ENCODE data around the gene NUDT1.

NUDT1 gene

DNA sequence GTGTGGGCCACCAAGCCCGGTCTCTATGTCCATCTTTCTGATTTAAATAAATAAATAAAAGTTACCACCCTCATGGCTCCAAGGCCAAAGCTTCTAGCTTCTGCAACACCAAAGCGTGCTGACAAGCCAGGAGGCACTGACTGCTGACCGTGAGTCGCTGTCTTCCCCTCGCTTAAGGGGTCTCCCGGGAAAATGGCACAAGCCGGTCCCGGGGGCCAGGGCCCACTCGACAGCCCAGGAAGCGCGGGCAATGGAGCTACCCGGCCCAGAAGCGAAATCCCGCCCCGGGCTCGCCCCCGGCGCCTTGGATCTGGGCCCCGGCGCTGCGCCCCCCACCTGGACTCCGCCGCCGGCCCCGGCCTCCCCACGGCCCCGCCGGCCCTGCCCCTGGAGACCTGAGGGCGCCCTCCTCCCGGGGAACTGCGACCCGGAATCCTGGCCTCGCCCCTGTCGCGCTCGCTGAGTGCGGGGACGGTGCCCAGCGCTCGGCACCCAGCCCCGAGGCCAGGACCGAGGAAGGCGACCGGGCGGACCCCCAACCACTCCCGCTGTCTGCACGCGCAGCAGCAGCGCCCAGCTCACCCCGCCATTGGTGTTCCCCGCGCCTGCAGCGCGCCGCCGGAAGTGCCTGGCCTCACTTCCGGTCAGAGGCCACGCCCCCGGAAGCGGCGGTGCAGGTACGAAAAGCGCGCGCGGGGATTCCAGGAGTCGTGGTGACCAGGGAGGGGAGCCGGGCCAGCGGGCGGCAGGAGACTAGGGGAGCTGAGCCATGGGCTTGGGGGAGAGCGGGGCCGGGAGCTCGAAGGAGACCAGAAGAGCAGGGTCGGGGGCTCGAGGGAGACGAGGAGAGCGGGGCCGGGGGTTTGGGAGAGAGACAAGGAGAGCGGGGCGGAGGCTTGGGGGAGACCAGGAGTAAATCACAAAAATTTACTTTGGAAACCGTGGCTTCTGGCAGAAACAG, at the start of gene NUDT1, which contains the start of gene MRM2:
TSS of gene NUDT1 (plus strand) at position 647 of the 961 bp plus-strand sequence. CDS start 2,349 bp downstream, outside the sequence.
TSS of gene MRM2 (minus strand) at position 626 of the 961 bp plus-strand sequence. CDS start at position 590, 36 bp downstream.
- DNase-seq = peak; percentile 82

DNA sequence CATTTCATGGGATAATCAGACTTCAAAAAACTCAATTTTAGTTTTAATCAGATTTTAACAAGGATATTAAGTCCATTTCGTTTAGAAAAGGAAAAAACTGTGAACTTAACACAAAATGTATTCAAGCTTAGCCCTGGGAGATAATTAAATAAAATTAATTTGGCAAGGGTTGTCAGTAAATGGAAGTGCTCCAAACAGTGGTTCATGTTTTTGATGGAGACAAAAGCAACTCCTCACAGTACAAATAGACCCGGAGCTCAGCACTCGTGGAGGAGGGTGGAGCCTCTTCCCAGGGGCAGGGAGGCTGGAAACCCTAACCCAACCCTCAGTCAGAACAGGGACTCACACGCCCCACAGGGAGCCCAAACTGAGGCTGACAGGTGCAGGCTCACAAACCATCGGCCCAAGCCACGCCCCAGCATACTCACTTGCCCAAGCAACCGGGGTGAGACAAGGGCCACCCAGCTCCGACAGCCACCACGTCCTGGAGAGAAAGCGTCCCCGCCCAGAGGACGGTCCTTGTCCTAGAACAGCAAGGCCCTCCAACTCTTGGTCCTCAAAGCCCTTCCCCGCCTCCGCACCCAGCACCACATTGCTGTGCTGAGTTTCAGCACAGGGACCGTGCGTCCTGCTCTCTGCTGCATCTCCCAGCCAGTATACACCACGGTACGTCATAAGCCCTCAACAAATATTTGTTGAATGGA, 49.0 kb upstream of the NUDT1 start:
- DNase-seq = peak; percentile 85

DNA sequence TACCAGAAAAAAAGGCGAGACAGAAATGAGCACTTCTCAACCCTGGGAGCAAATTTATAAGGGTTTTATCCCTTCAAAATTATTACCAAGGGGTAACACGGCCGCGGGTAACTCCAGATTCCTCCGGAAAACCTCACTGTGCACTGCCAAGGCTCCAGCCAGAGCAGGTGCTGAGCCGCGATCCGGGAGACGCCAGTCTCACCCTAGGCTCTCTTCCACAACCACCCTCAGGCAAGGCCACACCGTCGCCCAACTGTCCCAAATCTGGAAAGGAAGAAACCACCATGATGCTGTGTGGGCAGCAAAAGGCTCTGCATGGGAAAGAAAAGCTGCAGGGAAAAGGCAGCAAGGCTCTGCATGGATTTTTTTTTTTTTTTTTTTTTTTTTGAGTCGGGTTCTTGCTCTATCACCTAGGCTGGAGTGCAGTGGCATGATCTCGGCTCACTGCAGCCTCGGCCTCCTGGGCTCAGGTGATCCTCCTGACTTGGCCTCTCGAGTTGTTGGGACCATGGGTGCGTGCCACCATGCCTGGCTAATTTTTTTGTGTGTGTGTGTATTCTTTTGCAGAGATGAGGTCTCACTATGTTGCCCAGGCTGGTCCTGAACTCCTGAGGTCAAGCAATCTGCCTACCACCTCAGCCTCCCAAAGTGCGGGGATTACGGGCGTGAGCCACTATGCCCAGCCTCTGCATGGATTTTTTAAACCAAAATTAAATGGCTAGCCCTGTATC, 48.3 kb upstream of the NUDT1 start:
- DNase-seq = no peak

DNA sequence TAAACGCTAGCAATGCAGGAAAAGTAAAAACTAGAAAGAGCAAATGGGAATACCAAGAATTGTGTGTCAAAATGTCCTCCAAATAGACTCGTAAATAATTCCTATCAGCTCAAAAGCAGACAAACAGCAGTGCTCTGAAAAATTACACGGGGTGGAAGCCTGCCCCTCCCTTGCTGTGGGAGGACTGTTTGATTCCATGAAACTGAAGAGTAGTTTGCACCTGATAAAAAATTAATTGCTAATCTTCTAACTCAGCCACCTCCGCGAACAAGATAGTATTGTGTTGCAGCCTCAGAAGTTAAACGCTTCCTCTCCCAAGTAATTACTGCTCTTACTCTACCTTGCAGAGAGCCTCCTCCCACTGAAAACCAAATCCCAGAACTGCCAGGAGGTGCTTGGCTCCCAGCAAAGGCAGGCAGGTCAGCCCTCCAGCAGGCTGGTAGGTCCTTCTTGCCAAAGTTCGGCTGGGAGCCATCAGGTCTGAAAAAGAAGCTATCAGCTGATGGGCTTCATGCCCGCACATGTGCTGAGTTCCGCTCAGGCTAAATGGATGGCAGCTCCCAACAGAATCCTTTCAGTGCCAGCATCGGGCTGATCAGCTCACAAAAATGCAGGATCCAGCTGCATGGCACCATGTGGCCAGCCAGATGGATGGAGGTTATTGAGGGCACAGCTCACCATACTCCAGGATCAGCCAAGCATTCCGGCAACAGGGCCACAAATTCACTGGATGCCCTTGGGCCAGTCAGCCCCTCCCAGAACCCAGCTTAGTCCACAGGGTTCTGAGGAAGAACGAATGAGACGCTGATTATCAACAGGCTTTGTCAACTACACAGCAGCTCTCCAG, 46.4 kb upstream of the NUDT1 start:
- no peak for DNase-seq

DNA sequence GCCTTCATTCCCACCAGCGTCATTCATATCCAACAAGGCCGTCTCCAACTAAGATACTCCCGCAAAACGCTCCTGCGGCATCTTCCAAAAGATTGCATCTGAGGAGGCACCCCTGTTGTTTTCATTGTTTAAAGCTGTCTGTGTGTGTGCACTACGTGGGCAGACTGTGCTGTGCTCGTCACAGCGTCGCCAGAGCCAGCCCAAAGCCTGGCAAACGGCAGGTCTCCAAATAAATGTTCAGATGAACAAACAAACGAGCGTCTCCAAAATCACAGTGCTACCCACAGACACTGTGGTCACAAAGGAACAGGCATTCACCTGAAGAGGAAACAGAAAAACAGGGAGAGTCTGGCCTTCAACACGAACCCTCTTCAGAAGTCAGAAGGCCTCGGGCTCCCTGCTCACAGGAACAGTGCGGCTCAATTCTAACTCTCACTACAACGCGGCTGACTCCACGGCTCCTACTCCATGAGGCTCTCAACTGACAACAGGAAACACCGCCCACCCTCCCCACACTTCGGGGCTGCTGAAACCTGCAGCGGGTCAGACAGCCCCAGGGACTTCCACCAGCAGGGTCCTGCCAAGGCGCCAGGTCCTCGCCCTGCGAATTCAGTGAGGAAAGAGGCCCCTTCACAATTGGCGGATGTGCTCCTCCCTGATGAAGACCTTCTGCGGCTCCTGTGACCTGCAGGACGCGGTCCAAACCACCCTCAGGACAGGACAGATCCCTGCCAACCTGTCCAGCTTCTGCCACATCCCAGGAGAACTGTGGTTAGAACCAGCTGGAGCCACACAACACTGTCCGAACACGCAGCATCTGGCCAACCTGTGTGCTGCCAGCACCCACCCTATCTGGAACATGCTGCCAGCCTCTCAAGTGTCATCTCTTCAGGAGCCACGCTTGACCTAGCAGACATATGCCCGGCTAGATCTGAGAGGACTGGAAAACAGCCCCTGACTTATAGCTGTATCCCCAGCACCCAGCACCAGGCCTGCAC, 45.3 kb upstream of the NUDT1 start:
- no peak for DNase-seq

DNA sequence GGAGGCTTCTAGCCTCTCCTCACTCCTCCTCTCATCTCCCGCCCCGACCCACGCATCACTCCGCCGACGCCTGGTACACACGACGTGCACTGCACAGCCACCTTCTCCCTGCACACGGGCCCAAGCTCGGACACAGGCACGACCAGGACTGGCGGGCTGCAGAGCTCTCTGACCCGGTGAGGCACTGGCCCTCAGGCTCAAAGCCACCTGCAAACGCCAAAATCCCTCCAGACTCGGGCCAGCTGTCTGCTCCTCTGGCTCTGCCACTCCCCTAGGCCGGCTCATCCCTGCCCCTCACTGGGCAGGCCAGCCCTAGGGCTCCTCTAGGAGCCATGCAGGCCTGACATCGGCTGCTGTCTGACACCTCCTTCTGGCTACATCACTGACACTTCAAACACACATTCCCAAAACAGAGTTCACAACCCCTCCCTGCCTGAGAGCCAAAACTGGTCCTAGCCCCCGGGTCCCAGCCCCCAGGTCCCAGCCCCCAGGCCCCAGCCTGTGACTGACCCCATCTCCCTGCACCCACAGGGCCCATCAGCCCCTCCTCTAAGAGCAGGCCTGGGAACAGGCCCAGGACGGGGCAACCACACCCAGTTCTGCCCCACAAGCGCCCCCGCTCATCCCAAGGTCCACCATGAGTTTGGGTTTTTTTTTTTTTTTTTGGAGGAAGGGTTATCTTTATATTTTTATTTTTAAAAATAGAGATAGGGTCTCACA, 44.4 kb upstream of the NUDT1 start:
- DNase-seq = no peak

DNA sequence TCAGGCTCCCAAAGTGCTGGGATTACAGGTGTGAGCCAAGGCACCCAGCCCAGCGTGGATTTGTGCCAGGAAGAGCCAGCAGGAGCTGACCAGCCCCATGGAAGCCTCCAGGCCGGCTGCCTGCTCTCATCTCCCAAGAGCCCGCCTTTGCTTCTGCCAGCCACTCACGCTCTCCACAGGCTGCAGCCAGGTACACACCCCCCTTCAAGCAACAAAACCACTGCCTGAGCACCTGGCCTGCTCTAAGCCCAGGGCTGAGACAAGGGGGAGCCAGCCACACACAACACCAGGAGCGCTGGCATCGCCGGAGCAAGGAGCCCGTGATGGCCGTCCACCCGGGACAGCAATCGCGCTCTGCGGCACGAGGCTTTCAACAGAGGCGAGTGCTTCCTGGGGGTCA, 43.8 kb upstream of the NUDT1 start:
- peak; percentile 92 for DNase-seq

DNA sequence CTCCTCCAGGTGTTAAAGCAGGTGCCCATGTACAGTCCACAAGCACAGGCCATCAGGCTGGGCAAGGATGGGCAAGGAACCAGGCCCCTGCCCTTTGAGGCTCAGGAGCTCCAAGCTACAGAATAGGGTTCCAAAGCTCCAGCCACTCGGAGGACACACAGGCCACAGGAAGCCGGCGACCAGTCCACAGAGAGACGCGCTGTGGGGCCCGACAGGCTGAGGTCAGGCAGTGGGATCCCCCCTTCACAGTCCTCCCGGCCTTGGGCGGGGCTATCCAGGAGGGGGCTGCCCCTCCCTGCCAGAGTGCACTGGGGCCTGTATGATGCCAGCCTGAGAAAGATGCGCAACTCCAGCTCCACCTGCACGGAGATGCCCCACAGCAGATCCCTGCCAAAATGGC, 43.3 kb upstream of the NUDT1 start:
- DNase-seq = no peak

DNA sequence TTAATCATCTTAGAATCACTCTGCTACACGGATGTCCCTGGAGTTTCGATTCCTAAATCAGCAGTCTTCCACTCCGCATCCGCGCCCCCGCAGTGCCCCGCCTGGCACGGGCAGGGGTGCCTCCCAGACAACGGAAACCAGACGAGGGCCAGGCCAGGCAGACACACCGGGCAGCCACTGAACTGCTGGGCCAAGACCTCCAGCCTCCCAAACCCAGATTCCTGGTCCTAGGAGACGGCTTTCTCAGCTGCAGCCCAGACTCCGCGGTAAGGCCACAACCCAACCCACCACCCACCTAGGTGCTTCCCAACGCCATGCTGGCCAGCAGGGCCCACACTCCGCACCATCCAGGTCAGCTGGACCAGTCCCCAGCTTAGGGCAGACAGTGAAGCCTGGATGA, 42.5 kb upstream of the NUDT1 start:
- DNase-seq = no peak

DNA sequence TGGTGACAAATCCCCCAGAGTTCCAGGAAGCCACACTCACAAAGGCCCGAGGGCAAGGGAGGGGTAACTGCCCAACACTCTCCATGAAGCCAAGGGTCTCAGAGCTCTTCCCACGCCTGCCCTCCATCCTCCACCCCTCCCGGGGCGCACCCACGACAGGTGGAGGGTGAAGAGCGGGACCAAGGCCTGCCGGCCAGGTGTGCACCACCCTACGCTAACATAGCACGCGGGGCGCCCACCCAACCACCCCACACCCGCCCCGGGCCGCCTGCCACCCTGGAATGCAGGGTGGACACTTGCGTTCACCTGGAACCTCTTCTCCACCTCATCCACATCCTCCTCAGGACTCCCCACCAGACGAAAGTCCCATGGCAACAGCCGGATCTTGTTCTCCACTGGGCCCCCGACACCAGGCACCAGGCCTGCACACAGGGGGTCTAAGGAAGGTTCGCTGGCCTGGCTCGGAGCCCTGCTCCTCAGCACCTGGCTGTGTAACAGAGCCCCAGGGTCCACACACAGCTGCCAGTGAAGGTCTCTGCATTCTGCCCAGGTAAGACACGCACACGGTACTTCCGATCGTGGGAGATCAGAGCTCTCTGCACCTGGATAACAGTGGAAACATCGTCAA, 42.0 kb upstream of the NUDT1 start:
- DNase-seq = no peak

DNA sequence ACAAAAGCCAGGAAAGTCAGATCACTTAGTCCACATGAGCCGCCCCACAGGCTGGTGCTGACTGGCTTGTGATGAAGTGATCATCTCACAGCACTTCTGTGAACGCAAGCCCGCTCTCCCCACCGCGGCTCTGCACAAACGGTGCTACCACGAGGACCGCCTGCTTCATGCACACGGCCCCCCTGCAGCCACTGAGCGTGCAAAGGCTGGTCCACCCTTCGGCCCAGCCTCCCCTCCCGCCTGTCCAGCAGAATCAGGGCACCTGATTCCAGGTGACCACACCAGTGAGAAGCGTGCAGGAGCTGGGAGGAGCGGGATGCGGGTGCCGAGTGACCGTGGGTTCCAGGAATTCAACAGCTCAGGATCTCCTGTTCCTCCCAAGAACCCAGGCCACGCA, 41.4 kb upstream of the NUDT1 start:
- DNase-seq = no peak

DNA sequence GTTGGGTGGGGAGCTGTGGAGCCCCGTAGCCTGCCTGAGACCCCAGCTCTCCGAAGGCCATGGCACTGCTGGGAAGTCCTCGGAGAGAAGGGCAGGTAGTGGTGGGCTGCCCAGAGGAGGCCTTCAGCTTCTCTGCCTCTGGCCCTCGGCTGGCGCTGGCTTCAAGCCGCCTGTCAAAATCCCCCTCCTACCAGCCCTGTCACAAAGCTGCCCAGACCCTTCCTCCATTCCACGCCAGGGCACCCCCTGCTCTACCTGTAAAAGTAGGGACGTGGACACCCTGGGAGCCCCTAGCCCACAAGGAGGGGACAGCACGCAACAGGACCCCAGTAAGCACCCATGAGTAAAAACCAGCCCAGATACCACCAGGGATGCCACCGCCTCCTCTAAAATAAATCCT, 40.9 kb upstream of the NUDT1 start:
- DNase-seq = no peak

DNA sequence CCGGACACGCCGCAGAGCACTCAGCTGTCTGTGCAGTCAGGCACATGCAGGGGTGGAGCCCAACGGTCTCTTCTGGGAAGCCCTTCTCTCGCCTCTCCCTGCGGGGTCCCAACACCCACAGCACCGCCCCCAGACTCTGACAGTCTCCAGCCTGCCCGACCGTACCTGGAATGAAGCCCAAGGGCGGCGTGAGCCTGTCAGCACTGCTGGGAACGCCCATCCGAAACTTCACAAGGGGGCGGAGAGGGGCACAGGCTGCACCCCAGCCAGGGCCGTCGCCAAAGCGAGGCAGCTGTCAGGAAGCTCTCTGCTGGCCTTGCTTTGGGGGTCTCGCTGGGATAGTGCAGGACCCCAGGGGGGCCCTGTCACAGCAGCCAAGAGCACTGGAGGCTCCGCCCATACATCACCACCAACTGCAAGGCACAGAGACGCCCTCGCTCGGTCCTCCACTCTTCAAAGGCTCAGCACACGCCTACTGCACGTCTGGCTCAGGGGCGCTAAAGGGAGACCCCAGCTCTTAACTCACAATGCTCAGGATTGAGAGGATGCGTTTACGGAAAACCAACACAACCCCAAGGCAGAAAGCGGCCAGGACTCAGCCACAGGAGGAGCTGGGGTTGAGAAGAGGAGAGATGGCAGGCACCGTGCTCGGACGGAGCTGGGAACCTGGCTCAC, 40.2 kb upstream of the NUDT1 start:
- no peak for DNase-seq

DNA sequence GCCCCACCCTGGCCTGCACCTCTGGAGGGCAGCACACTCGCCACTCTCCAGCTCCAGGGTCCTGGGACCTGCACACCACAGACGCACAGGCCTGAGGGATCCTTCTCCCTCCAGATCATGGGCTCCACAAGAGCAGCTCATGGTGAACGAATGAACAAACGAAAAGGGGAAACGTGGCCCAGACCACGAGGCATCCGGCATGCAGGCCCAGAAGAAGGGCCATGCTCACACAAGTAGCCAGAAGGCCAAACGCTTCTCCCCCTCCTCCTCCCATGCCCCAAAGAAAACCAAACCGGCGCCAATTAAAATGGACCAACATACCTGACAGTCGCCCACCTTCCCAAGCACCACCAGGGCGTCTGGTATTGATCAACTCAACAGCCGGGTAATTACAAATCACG, 39.7 kb upstream of the NUDT1 start:
- no peak for DNase-seq

DNA sequence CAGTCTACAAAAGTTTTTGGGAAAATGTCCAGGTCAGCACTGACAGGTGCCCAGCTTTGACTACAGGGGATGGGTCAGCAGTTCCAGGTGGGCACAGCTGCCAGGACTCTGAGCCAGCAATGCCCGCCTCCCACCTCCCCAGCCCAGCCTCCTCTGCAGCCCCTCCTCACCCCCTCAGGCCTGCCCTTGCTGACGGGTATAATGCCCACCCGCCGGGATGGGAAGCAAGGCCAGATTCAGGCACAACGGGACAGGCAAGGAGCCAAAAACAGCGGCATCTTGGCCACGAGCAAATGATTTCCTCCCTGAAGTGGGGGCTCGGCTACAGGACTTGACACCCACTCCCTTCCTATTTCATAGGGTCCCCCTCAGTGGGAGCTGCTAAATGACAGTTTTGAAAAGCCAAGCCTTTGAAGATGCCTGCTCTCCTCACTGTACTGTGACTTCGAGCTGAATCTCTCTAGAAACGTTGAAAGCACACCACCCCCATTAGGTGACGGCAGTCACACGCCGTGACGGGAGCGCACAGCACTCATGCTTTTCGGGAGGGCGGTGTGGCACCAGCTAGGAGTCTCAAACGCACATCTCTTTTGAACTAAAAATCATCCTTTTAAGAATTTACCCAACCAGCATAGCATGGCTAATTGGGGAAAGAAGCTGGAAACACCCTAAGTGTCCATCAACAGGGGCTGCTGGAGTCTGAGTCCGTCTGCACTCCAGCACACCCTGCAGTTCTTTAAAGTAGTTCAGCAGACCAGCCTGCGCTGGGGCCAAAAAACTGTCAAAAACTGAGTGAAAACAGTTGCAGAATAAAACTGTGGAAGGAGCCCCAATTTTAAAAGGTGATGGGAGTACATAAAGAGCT, 38.9 kb upstream of the NUDT1 start:
- no peak for DNase-seq

DNA sequence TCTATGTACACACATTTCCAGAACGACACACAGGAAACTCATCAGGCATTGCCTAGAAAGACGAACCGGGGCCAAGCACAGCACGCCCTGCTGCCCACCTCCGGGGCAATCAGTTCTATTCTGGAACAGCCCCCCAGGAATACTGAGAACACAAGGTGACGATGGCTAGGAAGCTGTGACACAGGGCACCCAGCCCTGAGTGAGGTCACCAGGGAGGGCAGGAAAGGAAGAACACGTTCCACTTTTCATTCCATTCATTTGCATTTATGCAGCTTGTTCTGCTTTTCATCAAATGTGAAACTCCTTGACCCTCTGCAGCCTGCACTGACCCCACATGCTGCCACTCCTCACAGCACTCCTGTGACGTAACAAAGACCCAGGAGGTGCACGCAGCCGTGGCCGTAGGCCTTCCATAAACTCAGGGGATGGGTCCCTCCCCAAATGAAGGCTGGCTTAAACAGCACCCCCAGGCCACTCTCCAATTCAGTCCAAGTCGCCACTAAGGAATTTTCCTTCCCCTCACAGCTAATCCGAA, 38.2 kb upstream of the NUDT1 start:
- no peak for DNase-seq

DNA sequence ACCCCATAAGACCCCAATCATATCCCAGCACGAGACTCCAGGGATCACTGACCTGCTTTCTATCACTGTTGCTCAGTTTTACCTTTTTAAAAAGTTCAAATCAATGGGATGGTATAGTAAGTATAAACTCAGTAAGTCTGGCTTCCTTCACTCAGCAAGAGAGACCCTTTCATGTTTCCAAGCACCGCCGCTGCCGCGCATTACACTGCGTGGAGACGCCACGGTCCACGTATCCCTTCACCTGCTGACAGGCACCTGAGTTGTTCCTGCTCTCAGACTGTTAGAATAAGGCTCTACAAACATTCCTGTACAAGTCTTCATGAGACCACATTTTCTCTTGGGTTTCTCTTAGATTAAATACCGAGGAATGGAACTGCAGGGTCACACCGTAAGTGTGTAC, 37.6 kb upstream of the NUDT1 start:
- no peak for DNase-seq
